NB4 (cell line): ENCODE measurements around the gene ROBO1.

Source experiments
- DNase-seq: peaks from one replicate; pipeline ENCODE4 v3.0.0; 2010; ENCODE audit warnings: low read depth
- H3K4me3 ChIP-seq: one replicate; pipeline ENCODE4 v1.5.1; 2011; ENCODE audit warnings: mild to moderate bottlenecking, low read depth, low read length, moderate library complexity
- MYC ChIP-seq: IDR thresholded peaks from 2 replicates; pipeline ENCODE4 v1.6.1; 2011; ENCODE audit warnings: low read depth, low read length
- POLR2A ChIP-seq: IDR thresholded peaks from 2 replicates; pipeline ENCODE4 v1.6.1; 2011; ENCODE audit warnings: mild to moderate bottlenecking; ENCODE audit not compliant: insufficient read length; ENCODE audit errors: extremely low read depth
- TF ChIP-seq, protein P1 (sequence below): IDR thresholded peaks from 2 replicates; pipeline ENCODE4 v1.6.1; 2011; ENCODE audit warnings: low read depth, low read length
- TF ChIP-seq, protein P2 (sequence below): IDR thresholded peaks from one replicate; pipeline ENCODE4 v1.5.1; 2012; ENCODE audit warnings: low read depth, low read length

The ROBO1 gene

GRCh38 chr3:78611278-78611677 lies 1156.5 kb downstream of the ROBO1 start:
- H3K4me3 ChIP-seq: no peak overlapping the region
- TF ChIP-seq POLR2A (no peak), MYC (no peak)
- TF ChIP-seq, protein P1, sequence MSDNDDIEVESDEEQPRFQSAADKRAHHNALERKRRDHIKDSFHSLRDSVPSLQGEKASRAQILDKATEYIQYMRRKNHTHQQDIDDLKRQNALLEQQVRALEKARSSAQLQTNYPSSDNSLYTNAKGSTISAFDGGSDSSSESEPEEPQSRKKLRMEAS: no peak
- TF ChIP-seq, protein P2, sequence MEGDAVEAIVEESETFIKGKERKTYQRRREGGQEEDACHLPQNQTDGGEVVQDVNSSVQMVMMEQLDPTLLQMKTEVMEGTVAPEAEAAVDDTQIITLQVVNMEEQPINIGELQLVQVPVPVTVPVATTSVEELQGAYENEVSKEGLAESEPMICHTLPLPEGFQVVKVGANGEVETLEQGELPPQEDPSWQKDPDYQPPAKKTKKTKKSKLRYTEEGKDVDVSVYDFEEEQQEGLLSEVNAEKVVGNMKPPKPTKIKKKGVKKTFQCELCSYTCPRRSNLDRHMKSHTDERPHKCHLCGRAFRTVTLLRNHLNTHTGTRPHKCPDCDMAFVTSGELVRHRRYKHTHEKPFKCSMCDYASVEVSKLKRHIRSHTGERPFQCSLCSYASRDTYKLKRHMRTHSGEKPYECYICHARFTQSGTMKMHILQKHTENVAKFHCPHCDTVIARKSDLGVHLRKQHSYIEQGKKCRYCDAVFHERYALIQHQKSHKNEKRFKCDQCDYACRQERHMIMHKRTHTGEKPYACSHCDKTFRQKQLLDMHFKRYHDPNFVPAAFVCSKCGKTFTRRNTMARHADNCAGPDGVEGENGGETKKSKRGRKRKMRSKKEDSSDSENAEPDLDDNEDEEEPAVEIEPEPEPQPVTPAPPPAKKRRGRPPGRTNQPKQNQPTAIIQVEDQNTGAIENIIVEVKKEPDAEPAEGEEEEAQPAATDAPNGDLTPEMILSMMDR: no peak
- no peak for DNase-seq

DNA sequence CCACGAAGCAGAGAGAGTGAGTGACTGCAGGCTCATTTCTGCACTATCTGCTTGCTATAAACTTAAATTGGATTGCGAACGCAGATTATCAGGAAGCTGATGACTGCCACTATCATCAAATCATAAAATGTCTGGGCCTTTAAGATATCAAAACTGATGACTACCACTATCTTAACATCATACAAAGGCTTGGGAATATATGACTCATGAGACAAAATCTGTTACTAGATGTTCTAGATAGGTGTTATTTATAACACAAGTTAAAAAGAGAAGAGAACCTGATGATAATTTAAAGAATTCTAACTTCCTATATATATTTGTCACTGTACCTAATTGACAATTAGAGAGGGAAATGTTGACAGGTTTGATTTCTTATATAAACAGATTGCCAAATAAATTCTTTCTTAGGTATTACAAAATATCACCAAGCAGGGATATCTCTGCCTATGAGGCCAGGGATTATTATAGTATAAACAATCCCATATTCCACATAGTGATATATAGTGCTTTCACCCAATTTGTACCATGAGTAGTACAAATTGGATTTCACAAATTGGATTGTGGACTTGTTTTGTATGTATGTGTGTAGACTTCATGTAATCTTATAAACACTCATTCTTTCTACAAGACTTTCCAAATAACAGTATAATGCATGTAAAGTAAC lies 1157.2 kb downstream of the ROBO1 start:
- H3K4me3 ChIP-seq: no peak overlapping the region
- no peak for DNase-seq
- TF ChIP-seq, protein P1: no peak
- TF ChIP-seq MYC: no peak
- no peak for TF ChIP-seq POLR2A
- TF ChIP-seq, protein P2: no peak

GRCh38 chr3:78606756-78607155 lies 1161.0 kb downstream of the ROBO1 start:
- no peak for DNase-seq
- TF ChIP-seq POLR2A (no peak), MYC (no peak)
- TF ChIP-seq, protein P1: no peak
- TF ChIP-seq, protein P2: no peak
- H3K4me3 ChIP-seq: no peak overlapping the region

DNA sequence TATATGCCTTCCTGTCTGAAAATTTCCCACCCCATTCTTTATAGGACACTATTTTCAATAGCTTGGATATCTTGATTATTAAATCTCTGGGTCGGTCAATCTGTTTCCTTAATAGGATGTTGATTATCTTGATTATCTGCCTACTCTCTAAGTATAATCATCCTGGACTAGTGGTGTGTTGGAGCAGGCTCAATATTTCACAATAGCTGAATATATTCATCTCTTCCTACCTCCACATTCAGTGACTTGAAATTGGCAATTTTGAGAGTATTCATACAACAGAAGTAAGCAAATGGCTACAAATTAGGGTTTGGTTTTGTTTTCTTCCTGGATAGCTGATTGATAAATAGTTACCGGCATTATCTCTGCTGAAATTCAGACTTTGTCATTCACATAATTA lies 1162.6 kb downstream of the ROBO1 start:
- TF ChIP-seq, protein P1: no peak
- TF ChIP-seq, protein P2: no peak
- TF ChIP-seq MYC (no peak), POLR2A (no peak)
- no peak for DNase-seq
- H3K4me3 ChIP-seq: no peak overlapping the region

DNA sequence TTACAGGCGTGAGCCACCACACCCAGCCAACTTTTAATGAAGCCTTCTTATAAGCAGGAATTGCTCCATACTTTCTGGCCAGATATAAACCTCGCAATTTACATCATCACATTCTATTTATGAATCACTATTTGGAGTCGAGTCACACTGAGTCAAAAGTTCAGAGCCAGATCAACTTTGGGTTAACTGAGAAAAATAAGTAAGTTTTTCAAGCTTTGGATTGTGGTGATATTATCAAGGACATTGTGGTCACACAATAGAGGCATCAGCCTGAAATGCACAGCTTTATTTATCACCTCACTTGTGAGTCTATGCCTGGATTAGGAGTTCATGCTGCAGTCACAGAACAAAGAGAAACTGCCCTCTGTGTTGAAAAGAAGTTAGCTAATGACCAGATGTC lies 1163.5 kb downstream of the ROBO1 start:
- TF ChIP-seq, protein P1: no peak
- TF ChIP-seq MYC: no peak
- TF ChIP-seq POLR2A: no peak
- DNase-seq: no peak
- no peak overlapping the region for H3K4me3 ChIP-seq

DNA sequence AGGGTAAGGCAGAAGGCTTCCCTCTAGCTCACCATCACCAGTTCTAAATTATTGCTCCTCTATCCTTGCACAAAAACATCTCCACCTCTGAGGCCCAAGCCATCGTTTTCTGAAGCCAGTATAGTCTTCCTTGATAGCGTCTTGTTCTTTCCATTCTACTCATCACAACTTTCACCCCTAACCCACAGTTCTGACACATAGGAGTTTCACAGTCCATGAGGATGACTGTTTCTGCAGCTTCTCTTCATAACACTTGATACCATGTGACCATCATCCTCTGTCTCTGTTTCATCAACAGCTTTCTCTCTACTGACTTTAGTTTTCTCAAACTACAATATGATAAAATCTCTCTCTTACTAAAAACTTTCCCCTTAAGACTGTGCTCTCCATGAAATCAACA lies 1166.5 kb downstream of the ROBO1 start:
- no peak overlapping the region for H3K4me3 ChIP-seq
- TF ChIP-seq, protein P2: no peak
- TF ChIP-seq, protein P1: no peak
- TF ChIP-seq POLR2A (no peak), MYC (no peak)
- no peak for DNase-seq
